Smooth muscle cell (in vitro differentiated cells): Measurements from ENCODE around the gene ZIC2. TPM values are rescaled to one million over a fixed set of nuclear protein-coding genes. Genes with fewer than 3 reads are reported as not detected.
"Not testable (repeated sequence)": the region's sequence is repeated elsewhere in the genome, so short reads cannot be mapped to it uniquely, and the experiment has no call there.

Source experiments
- DNase-seq: peaks from one replicate; lab custom pipeline; 2025; ENCODE audit not compliant: unreplicated experiment; lab: John Stamatoyannopoulos, UW
- H2AFZ ChIP-seq: fragments of 200-600 bp; sonication (generic); 2 replicates; pipeline ENCODE4 v1.6.0; 2016; ENCODE audit warnings: antibody characterized with exemption, low read depth, mild to moderate bottlenecking
- H3F3A ChIP-seq: fragments of 200-600 bp; sonication (generic); 2 replicates; pipeline ENCODE4 v1.6.0; 2017; ENCODE audit warnings: antibody characterized with exemption, low read depth
- H3K27ac ChIP-seq: fragments of 200-600 bp; sonication (generic); 2 replicates; pipeline ENCODE4 v1.5.1; 2016; ENCODE audit warnings: low read depth, mild to moderate bottlenecking
- H3K27me3 ChIP-seq: fragments of 200-600 bp; sonication (generic); 2 replicates; pipeline ENCODE4 v1.6.1; 2016; ENCODE audit warnings: low read depth, mild to moderate bottlenecking
- H3K36me3 ChIP-seq: fragments of 200-600 bp; sonication (generic); 2 replicates; pipeline ENCODE4 v1.5.1; 2016; ENCODE audit warnings: low read depth
- H3K4me1 ChIP-seq: fragments of 200-600 bp; sonication (generic); 2 replicates; pipeline ENCODE4 v1.5.1; 2016; ENCODE audit warnings: low read depth
- H3K4me2 ChIP-seq: fragments of 200-600 bp; sonication (generic); 2 replicates; pipeline ENCODE4 v1.6.0; 2016; ENCODE audit warnings: mild to moderate bottlenecking
- H3K4me3 ChIP-seq: fragments of 200-600 bp; sonication (generic); 2 replicates; pipeline ENCODE4 v1.5.1; 2016; ENCODE audit warnings: mild to moderate bottlenecking
- H3K79me2 ChIP-seq: fragments of 200-600 bp; sonication (generic); 2 replicates; pipeline ENCODE4 v1.6.0; 2016; ENCODE audit warnings: low read depth, mild to moderate bottlenecking
- H3K9ac ChIP-seq: fragments of 200-600 bp; sonication (generic); 2 replicates; pipeline ENCODE4 v1.6.0; 2016; ENCODE audit warnings: low read depth
- H3K9me3 ChIP-seq: fragments of 200-600 bp; sonication (generic); replicated peaks from 2 replicates; pipeline ENCODE4 v1.5.1; 2016; ENCODE audit warnings: low read depth
- H4K20me1 ChIP-seq: fragments of 200-600 bp; sonication (generic); 2 replicates; pipeline ENCODE4 v1.6.0; 2016; ENCODE audit warnings: low read depth
- WGBS: methylation state at CpG from one replicate; pipeline ENCODE4 v1.1.7; 2016; ENCODE audit warnings: low lambda C conversion rate; 5-methylcytosine and 5-hydroxymethylcytosine counted together
- polyA plus RNA-seq: library from polyadenylated mRNA; unstranded; fragments of >200 nt; fragmentation: Nextera tagmentation; extraction: Ambion mirVana; gene quantifications from 2 replicates; pipeline ENCODE4 v1.2.1, GENCODE V29; 2016
- total RNA-seq: library from RNA; depleted of rRNA; stranded (reverse); fragments of >200 nt; gene quantifications from 2 replicates; pipeline ENCODE4 v1.2.3, GENCODE V29; 2014
- TF ChIP-seq, protein P1 (sequence below): fragments of 200-600 bp; sonication (generic); IDR thresholded peaks from 2 replicates; pipeline ENCODE4 v1.5.1; 2017; ENCODE audit warnings: borderline replicate concordance, mild to moderate bottlenecking, antibody characterized with exemption; ENCODE audit not compliant: insufficient read depth, poor library complexity, severe bottlenecking

The ZIC2 gene
- total and polyA plus RNA-seq, 2 experiments from 2014 or later, result not detected

DNA sequence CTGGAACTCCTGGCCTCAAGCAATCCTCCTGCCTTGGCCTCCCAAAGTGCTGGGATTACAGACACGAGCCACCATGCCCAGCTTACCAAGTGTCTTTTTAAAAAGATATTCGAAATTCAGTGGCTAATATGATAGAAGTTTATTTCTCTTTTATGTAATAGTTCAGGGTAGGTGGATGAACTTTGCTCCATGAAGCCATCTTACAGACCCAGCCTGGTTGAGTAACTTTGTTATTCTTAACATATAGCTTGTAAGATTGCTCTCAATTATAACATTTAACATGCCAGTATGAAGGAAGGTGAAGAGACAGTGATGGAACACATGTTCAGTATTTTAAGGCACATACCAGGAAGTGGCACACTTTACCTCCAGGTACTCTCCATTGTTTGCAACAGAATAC, 42.4 kb downstream of the ZIC2 start:
- H3K27ac ChIP-seq, result no peak overlapping the region
- no peaks in the 10 kb centered on the region for H3K36me3 ChIP-seq
- 85% methylated on average over 2 of the region's 2 CpGs for WGBS
- no peak overlapping the region for H2AFZ ChIP-seq
- no peak for DNase-seq
- no peak overlapping the region for H3K4me2 ChIP-seq
- H3K4me1 ChIP-seq, result no peaks in the 10 kb centered on the region
- no peaks in the 10 kb centered on the region for H3F3A ChIP-seq
- no peak overlapping the region for H3K4me3 ChIP-seq
- no peaks in the 10 kb centered on the region for H3K27me3 ChIP-seq
- TF ChIP-seq, protein P1, sequence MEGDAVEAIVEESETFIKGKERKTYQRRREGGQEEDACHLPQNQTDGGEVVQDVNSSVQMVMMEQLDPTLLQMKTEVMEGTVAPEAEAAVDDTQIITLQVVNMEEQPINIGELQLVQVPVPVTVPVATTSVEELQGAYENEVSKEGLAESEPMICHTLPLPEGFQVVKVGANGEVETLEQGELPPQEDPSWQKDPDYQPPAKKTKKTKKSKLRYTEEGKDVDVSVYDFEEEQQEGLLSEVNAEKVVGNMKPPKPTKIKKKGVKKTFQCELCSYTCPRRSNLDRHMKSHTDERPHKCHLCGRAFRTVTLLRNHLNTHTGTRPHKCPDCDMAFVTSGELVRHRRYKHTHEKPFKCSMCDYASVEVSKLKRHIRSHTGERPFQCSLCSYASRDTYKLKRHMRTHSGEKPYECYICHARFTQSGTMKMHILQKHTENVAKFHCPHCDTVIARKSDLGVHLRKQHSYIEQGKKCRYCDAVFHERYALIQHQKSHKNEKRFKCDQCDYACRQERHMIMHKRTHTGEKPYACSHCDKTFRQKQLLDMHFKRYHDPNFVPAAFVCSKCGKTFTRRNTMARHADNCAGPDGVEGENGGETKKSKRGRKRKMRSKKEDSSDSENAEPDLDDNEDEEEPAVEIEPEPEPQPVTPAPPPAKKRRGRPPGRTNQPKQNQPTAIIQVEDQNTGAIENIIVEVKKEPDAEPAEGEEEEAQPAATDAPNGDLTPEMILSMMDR, result no peak
- no peaks in the 10 kb centered on the region for H3K79me2 ChIP-seq
- no peaks in the 10 kb centered on the region for H3K9me3 ChIP-seq
- H3K9ac ChIP-seq, result no peak overlapping the region
- H4K20me1 ChIP-seq, result no peaks in the 10 kb centered on the region

DNA sequence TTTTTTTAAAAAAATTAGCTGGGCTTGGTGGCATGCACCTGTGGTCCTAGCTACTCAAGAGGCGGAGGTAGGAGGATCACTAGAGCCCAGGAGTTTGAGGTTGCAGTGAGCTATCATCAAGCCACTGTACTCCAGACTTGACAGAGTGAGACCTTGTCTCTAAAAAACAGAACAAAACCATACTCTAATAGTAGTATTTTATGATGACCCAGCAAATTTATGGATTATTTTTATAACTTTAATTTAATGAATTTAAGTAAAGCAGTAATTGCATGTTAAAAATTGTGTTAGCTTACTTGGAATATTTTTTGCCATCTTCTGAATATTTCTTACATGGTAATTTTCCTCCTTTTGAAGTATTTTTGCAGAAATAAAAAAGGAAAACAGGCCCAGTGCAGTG, 48.3 kb downstream of the ZIC2 start:
- Histone ChIP-seq H3K27ac (no peak overlapping the region), H3K9ac (no peak overlapping the region), H3K36me3 (no peaks in the 10 kb centered on the region), H2AFZ (no peak overlapping the region), H3K27me3 (no peaks in the 10 kb centered on the region), H3K4me1 (no peaks in the 10 kb centered on the region), H3K79me2 (no peaks in the 10 kb centered on the region), H4K20me1 (no peaks in the 10 kb centered on the region), H3K4me2 (no peak overlapping the region), H3F3A (no peaks in the 10 kb centered on the region), H3K9me3 (no peaks in the 10 kb centered on the region), H3K4me3 (no peak overlapping the region)
- TF ChIP-seq, protein P1, result no peak
- 100% methylated on average over 1 of the region's 1 CpG for WGBS
- no peak for DNase-seq

DNA sequence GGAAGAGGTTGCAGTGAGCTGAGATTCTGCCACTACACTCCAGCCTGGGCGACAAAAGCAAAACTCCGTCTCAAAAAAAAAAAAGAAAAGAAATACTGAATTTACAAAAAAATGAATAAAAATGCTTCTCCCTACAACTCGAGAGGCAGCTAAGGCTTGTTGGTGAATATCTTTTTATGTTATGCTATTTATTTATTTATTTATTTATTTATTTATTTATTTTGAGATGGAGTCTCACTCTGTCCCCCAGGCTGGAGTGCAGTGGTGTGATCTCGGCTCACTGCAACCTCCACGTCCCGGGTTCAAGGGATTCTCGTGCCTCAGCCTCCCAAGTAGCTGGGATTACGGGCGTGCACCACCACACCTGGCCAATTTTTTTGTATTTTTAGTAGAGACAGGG, 51.1 kb downstream of the ZIC2 start:
- not testable (repeated sequence) for H3K4me2 ChIP-seq, H3K4me1 ChIP-seq, H3K27ac ChIP-seq, H3K27me3 ChIP-seq, H2AFZ ChIP-seq, H3K4me3 ChIP-seq, H3F3A ChIP-seq, H3K36me3 ChIP-seq, DNase-seq, H4K20me1 ChIP-seq, H3K9me3 ChIP-seq, H3K9ac ChIP-seq, H3K79me2 ChIP-seq
- WGBS, result 94% methylated on average over 9 of the region's 9 CpGs

DNA sequence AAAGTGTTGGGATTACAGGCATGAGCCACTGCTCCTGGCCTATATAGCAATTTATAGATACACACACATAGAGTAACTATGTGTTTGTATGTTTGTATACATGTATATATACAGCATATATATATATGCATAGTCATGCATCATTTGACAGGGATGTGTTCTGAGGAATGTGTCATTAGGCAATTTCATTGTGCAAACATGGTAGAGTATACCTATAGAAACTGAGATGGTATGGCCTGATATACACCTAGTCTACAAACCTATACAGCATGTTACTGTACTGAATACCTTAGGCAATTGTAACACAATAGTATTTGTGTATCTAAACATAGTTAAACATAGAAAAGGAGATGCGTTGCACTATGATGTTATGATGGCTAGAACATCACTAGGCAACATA, 54.4 kb downstream of the ZIC2 start:
- no peaks in the 10 kb centered on the region for H3F3A ChIP-seq
- WGBS, result 97% methylated on average over 1 of the region's 1 CpG
- no peaks in the 10 kb centered on the region for H3K36me3 ChIP-seq
- H3K79me2 ChIP-seq, result no peaks in the 10 kb centered on the region
- H3K9me3 ChIP-seq, result no peaks in the 10 kb centered on the region
- peaks cover 6% of the 10 kb centered on the region for H3K4me1 ChIP-seq
- H3K4me3 ChIP-seq, result no peak overlapping the region
- DNase-seq, result no peak
- no peak overlapping the region for H2AFZ ChIP-seq
- H3K27me3 ChIP-seq, result no peaks in the 10 kb centered on the region
- H4K20me1 ChIP-seq, result no peaks in the 10 kb centered on the region
- H3K4me2 ChIP-seq, result no peak overlapping the region
- no peak overlapping the region for H3K9ac ChIP-seq
- H3K27ac ChIP-seq, result no peak overlapping the region
- TF ChIP-seq, protein P1, result no peak

Other genes starting within 250 kb of the ZIC2 start
- gene ZIC5, start 10.0 kb upstream of the ZIC2 start, total RNA-seq, result not detected in 2 replicates
- gene ZIC5, start 10.0 kb upstream of the ZIC2 start, polyA plus RNA-seq, result not detected in 2 replicates
- 19.5 and 19.6 TPM in 2 replicates for gene PCCA, start 107.3 kb downstream of the ZIC2 start, total RNA-seq
- 24.0 and 24.7 TPM in 2 replicates for gene PCCA, start 107.3 kb downstream of the ZIC2 start, polyA plus RNA-seq